Keratinocyte (primary cell): Measurements from ENCODE around the gene RTL1. TPM values are rescaled to one million over a fixed set of nuclear protein-coding genes. Genes with fewer than 3 reads are reported as not detected.

Experiments used
- DNase-seq: peaks from one replicate; pipeline ENCODE4 v3.0.0-alpha.2; 2011; ENCODE audit warnings: low read depth, missing footprints, low spot score
- FAIRE-seq: peaks from 2 replicates; lab custom pipeline; 2011; peaks lifted over from hg19 to GRCh38; lab: Jason Lieb, UNC
- H2AFZ ChIP-seq: 2 replicates; pipeline ENCODE4 v1.6.0; 2012; ENCODE audit warnings: low read length, control low read depth, inconsistent platforms; ENCODE audit not compliant: control insufficient read depth
- H3K27ac ChIP-seq: 2 replicates; pipeline ENCODE4 v1.5.1; 2011; ENCODE audit warnings: low read length; ENCODE audit not compliant: control insufficient read depth, insufficient read depth
- H3K27me3 ChIP-seq: 3 replicates; pipeline ENCODE4 v1.6.0; 2011; ENCODE audit warnings: low read length; ENCODE audit not compliant: control insufficient read depth, insufficient read depth; ENCODE audit errors: extremely low read depth
- H3K36me3 ChIP-seq, 2 experiments: 2 replicates in 1 of 2; 3 replicates in 1 of 2; pipeline ENCODE4 v1.5.1; 2011; ENCODE audit warnings: low read length in 2 of 2, mild to moderate bottlenecking in 1 of 2; ENCODE audit not compliant: control insufficient read depth in 2 of 2, insufficient read depth in 2 of 2; ENCODE audit errors: extremely low read depth in 1 of 2
- H3K4me1 ChIP-seq: 3 replicates; pipeline ENCODE4 v1.5.1; 2011; ENCODE audit warnings: low read length; ENCODE audit not compliant: control insufficient read depth, insufficient read depth; ENCODE audit errors: extremely low read depth
- H3K4me2 ChIP-seq: 3 replicates; pipeline ENCODE4 v1.6.0; 2011; ENCODE audit warnings: low read depth, low read length; ENCODE audit not compliant: control insufficient read depth, insufficient read depth; ENCODE audit errors: extremely low read depth
- H3K4me3 ChIP-seq, 3 experiments: fragments of 200-600 bp in 1 of 3; sonication (generic) in 1 of 3; 2 replicates in 2 of 3; 3 replicates in 1 of 3; pipeline ENCODE4 v1.5.1; 2011 to 2016; ENCODE audit warnings: low read length in 3 of 3, mild to moderate bottlenecking in 3 of 3, control low read depth in 2 of 3, inconsistent platforms in 1 of 3, low read depth in 1 of 3, mixed read lengths in 1 of 3, mixed run types in 1 of 3, moderate library complexity in 1 of 3; ENCODE audit not compliant: control insufficient read depth in 2 of 3, insufficient read depth in 2 of 3; ENCODE audit errors: extremely low read depth in 1 of 3
- H3K79me2 ChIP-seq: 2 replicates; pipeline ENCODE4 v1.6.0; 2012; ENCODE audit warnings: low read length; ENCODE audit not compliant: control insufficient read depth, insufficient read depth
- H3K9ac ChIP-seq: 3 replicates; pipeline ENCODE4 v1.6.0; 2011; ENCODE audit warnings: low read length; ENCODE audit not compliant: control insufficient read depth, insufficient read depth; ENCODE audit errors: extremely low read depth
- H3K9me1 ChIP-seq: 3 replicates; pipeline ENCODE4 v1.6.0; 2011; ENCODE audit warnings: low read length; ENCODE audit not compliant: control insufficient read depth, insufficient read depth; ENCODE audit errors: extremely low read depth
- H3K9me3 ChIP-seq: 2 replicates; pipeline ENCODE4 v1.5.1; 2012; ENCODE audit warnings: low read depth, low read length; ENCODE audit not compliant: control insufficient read depth
- H4K20me1 ChIP-seq: 3 replicates; pipeline ENCODE4 v1.6.0; 2011; ENCODE audit warnings: low read length; ENCODE audit not compliant: control insufficient read depth, insufficient read depth; ENCODE audit errors: extremely low read depth
- CTCF ChIP-seq, 3 experiments: IDR thresholded peaks in 1 of 3; conservative IDR thresholded peaks in 1 of 3; optimal IDR thresholded peaks in 1 of 3; 2 replicates in 2 of 3; 3 replicates in 1 of 3; pipeline versions ENCODE3 to v1.5.1; 2011; ENCODE audit warnings: low read length in 3 of 3, mild to moderate bottlenecking in 3 of 3, moderate library complexity in 2 of 3, control low read depth in 1 of 3, inconsistent platforms in 1 of 3; ENCODE audit not compliant: insufficient read depth in 2 of 3; ENCODE audit errors: extremely low read depth in 1 of 3
- EZH2 ChIP-seq: IDR thresholded peaks from one replicate; pipeline ENCODE4 v1.6.1; 2012; ENCODE audit warnings: inconsistent platforms, mild to moderate bottlenecking, low read length, moderate library complexity
- dilution Hi-C: fragments of 300-500 bp; cut with MboI; formaldehyde crosslinking; loops from one replicate; pipeline ENCODE4 v1.7.0; 2020; ENCODE audit warnings: low sequenced_read_pairs; ENCODE audit not compliant: extremely low pct_ligation_motif_present
- polyA plus RNA-seq, 5 experiments: library from polyadenylated mRNA; depleted of rRNA in 3 of 5; stranded (reverse) in 3 of 5; stranded (forward) in 1 of 5; unstranded in 1 of 5; fragments of >200 nt; gene quantifications; 1 replicate in 1 of 5; 2 replicates in 3 of 5; 3 replicates in 1 of 5; pipeline versions ENCODE4 v1.2.1 to v1.2.3, GENCODE V29; 2011 to 2012; ENCODE audit warnings: missing spikeins in 2 of 5, low read depth in 1 of 5, low replicate concordance in 1 of 5

Gene RTL1
- polyA plus RNA-seq, 1 donor (not counting 4 experiments of a cell fraction or from before 2014, with no cell fraction given) = not detected

GRCh38 chr14:100896369-100897060 lies 7.0 kb downstream of the RTL1 start:
- Histone ChIP-seq H3K36me3 (no peaks in the 10 kb centered on the region), H3K9ac (no peak overlapping the region), H4K20me1 (no peaks in the 10 kb centered on the region), H3K27ac (no peak overlapping the region), H2AFZ (no peak overlapping the region), H3K4me1 (no peaks in the 10 kb centered on the region), H3K4me3 (no peak overlapping the region), H3K4me2 (no peak overlapping the region), H3K27me3 (no peaks in the 10 kb centered on the region), H3K79me2 (no peaks in the 10 kb centered on the region), H3K9me3 (no peaks in the 10 kb centered on the region), H3K9me1 (no peaks in the 10 kb centered on the region)
- FAIRE-seq (no peak), DNase-seq (no peak)
- TF ChIP-seq EZH2 (no peak), CTCF (optimal IDR thresholded peaks at IDR 0.05 in 1 of 3, IDR thresholded peaks at IDR 0.05 in 1 of 3, conservative IDR thresholded peaks at IDR 0.05 in 1 of 3; ENCODE audit: extremely low read depth in 1 of 3, insufficient read depth in 2 of 3, low read length in 3 of 3) (no peak)
- dilution Hi-C loops = no loop called here

DNA sequence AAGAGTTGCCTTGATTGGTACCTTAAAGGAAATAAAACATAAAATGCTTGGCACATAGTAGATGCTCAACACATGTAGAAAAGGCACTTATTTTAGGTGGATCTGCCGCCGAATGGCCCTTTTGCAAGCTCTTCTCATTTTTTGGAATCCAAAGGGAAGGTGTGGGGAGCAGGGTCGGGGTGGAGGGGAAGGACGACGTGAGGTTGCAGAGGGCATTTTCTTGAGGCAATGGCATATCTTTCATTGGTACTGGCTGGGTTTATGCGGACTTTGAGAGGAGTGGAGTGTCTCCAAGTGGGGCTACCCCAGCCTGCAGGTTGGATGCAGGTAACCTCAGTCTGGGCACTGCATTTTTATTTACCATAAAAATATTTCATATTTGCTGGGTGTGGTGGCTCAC lies 8.1 kb downstream of the RTL1 start:
- DNase-seq (no peak), FAIRE-seq (no peak)
- Histone ChIP-seq H2AFZ (no peak overlapping the region), H3K79me2 (no peaks in the 10 kb centered on the region), H3K9me3 (no peaks in the 10 kb centered on the region), H3K4me3 (no peak overlapping the region), H3K9me1 (no peaks in the 10 kb centered on the region), H3K9ac (no peak overlapping the region), H3K27ac (no peak overlapping the region), H4K20me1 (no peaks in the 10 kb centered on the region), H3K27me3 (no peaks in the 10 kb centered on the region), H3K36me3 (no peaks in the 10 kb centered on the region), H3K4me2 (no peak overlapping the region), H3K4me1 (no peaks in the 10 kb centered on the region)
- dilution Hi-C loops = no loop called here
- no peak for TF ChIP-seq EZH2
- TF ChIP-seq CTCF (optimal IDR thresholded peaks at IDR 0.05 in 1 of 3, IDR thresholded peaks at IDR 0.05 in 1 of 3, conservative IDR thresholded peaks at IDR 0.05 in 1 of 3; ENCODE audit: extremely low read depth in 1 of 3, insufficient read depth in 2 of 3, low read length in 3 of 3) = no peak
